Measurements from ENCODE around the gene SEC24D. TPM values are rescaled to one million over a fixed set of nuclear protein-coding genes. Genes with fewer than 3 reads are reported as not detected.

Gene SEC24D
- total and polyA plus RNA-seq, 2 experiments from 2014 or later, result 23.9 to 58.6 TPM

DNA sequence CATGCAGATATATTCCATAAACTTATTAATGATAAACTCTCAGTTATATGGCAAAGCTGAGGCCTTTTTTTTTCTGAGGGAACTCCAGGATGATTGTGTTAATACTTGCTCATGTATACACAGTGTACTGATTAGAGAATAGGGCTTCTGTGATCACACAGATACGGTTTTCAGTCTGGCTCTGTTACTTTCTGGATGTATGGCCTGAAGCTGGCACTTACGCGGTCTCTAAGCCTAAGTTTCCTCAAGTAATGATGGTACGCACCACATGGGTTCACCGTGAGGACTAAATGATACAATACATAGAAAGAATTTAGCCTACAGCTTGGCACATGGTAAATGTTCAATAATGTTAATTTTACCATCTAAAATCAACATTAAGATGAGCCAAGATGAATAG lies 73.8 kb downstream of the SEC24D start:
- H3K9me3 ChIP-seq (ENCODE audit: low read depth), result no peaks in the 10 kb centered on the region
- H3K4me1 ChIP-seq (ENCODE audit: low read depth), result peaks cover 5% of the 10 kb centered on the region
- no peak overlapping the region for H3K27ac ChIP-seq
- no peak overlapping the region for H3K4me3 ChIP-seq
- peaks cover 29% of the 10 kb centered on the region for H3K36me3 ChIP-seq
- TF ChIP-seq CTCF (IDR thresholded peaks at IDR 0.05; ENCODE audit: low read depth, low read length), result no peak
- no peaks in the 10 kb centered on the region for H3K27me3 ChIP-seq
- DNase-seq (ENCODE audit: low read depth in 1 of 2, low spot score in 1 of 2), result no peak

DNA sequence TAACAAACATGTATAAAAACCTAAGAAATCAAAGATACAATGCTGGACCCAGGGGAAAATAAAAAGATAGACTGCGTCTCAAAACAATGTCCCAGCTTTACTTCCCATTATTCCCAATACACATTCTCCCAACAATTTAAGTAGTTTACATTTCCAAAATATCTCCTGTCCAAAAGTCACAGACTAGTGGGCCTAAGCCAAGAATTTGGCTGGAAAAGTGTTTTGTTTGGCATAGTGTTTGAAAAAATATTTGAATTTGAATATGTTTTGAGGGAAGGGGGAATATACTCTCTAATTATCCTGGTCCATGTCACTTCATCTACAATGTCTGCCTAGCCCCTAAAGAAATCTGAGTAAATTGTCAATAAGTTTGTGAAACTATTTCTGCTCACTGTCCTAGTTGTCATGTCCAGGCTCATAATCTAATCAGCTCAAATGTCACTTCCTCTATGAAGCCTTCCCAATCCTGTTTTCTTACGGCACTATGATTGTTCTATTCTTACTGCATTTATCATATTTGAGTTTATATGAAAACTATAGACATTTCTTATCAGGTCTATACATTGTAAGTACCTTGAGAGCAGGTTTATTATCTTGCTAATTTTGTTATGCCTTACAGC lies 74.4 kb downstream of the SEC24D start:
- Histone ChIP-seq H3K27me3 (no peaks in the 10 kb centered on the region), H3K4me3 (no peak overlapping the region), H3K9me3 (ENCODE audit: low read depth) (no peaks in the 10 kb centered on the region), H3K27ac (no peak overlapping the region), H3K4me1 (ENCODE audit: low read depth) (peaks cover 5% of the 10 kb centered on the region), H3K36me3 (peaks cover 24% of the 10 kb centered on the region)
- TF ChIP-seq CTCF (IDR thresholded peaks at IDR 0.05; ENCODE audit: low read depth, low read length), result no peak
- no peak for DNase-seq (ENCODE audit: low read depth in 1 of 2, low spot score in 1 of 2)

GRCh38 chr4:118760493-118760892 lies 75.4 kb downstream of the SEC24D start:
- H3K27ac ChIP-seq, result no peak overlapping the region
- no peak for TF ChIP-seq CTCF (IDR thresholded peaks at IDR 0.05; ENCODE audit: low read depth, low read length)
- no peaks in the 10 kb centered on the region for H3K9me3 ChIP-seq (ENCODE audit: low read depth)
- H3K27me3 ChIP-seq, result no peaks in the 10 kb centered on the region
- peaks cover 15% of the 10 kb centered on the region for H3K36me3 ChIP-seq
- no peak overlapping the region for H3K4me3 ChIP-seq
- DNase-seq (ENCODE audit: low read depth in 1 of 2, low spot score in 1 of 2), result no peak
- peaks cover 1% of the 10 kb centered on the region for H3K4me1 ChIP-seq (ENCODE audit: low read depth)

GRCh38 chr4:118760092-118760491 lies 75.8 kb downstream of the SEC24D start:
- no peak for TF ChIP-seq CTCF (IDR thresholded peaks at IDR 0.05; ENCODE audit: low read depth, low read length)
- Histone ChIP-seq H3K36me3 (peaks cover 15% of the 10 kb centered on the region), H3K27me3 (no peaks in the 10 kb centered on the region), H3K9me3 (ENCODE audit: low read depth) (no peaks in the 10 kb centered on the region), H3K4me1 (ENCODE audit: low read depth) (no peaks in the 10 kb centered on the region), H3K27ac (no peak overlapping the region), H3K4me3 (no peak overlapping the region)
- no peak for DNase-seq (ENCODE audit: low read depth in 1 of 2, low spot score in 1 of 2)

- Histone ChIP-seq H3K4me1 (ENCODE audit: low read depth) (no peaks in the 10 kb centered on the region), H3K27me3 (no peaks in the 10 kb centered on the region), H3K36me3 (peaks cover 14% of the 10 kb centered on the region), H3K4me3 (no peak overlapping the region), H3K27ac (no peak overlapping the region), H3K9me3 (ENCODE audit: low read depth) (no peaks in the 10 kb centered on the region)
- DNase-seq (ENCODE audit: low read depth in 1 of 2, low spot score in 1 of 2), result no peak
- no peak for TF ChIP-seq CTCF (IDR thresholded peaks at IDR 0.05; ENCODE audit: low read depth, low read length)
These were observed 76.4 kb downstream of the SEC24D start for GRCh38 chr4:118759481-118759880.

Measured in cardiac muscle cell (in vitro differentiated cells and primary cell).